GM15510 (cell line): ENCODE data around the gene ERVW-1.
"Not testable (repeated sequence)": the region's sequence is repeated elsewhere in the genome, so short reads cannot be mapped to it uniquely, and the experiment has no call there.

Experiments
- POLR2A ChIP-seq: IDR thresholded peaks from 3 replicates; pipeline ENCODE4 v1.6.1; 2011; ENCODE audit warnings: borderline replicate concordance; ENCODE audit not compliant: insufficient read length; ENCODE audit errors: extremely low read depth

Gene ERVW-1, protein sequence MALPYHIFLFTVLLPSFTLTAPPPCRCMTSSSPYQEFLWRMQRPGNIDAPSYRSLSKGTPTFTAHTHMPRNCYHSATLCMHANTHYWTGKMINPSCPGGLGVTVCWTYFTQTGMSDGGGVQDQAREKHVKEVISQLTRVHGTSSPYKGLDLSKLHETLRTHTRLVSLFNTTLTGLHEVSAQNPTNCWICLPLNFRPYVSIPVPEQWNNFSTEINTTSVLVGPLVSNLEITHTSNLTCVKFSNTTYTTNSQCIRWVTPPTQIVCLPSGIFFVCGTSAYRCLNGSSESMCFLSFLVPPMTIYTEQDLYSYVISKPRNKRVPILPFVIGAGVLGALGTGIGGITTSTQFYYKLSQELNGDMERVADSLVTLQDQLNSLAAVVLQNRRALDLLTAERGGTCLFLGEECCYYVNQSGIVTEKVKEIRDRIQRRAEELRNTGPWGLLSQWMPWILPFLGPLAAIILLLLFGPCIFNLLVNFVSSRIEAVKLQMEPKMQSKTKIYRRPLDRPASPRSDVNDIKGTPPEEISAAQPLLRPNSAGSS

DNA sequence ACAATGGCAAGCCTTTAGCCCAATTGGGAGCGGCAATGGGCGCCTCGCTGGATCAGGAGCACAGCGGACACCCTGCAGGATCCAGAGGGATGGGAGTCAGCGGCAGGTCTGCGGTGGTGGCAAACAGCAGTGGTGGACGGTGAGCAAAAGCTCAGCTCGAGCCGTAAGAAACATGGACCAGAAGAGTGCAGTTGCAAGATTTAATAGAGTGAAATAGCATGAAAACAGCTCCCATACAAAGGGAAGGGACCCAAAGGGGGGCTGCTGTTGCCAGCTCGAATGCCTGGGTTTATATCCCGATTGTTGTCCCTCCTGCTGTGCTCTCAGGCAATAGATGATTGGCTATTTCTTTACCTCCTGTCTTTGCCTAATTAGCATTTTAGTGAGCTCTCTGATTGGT, at the start of gene ERVW-1:
Gene ERVW-1 (minus strand): TSS at position 266 of the 400 bp plus-strand sequence. CDS start 7,565 bp downstream, outside the sequence.
- TF ChIP-seq POLR2A, result not testable (repeated sequence)

DNA sequence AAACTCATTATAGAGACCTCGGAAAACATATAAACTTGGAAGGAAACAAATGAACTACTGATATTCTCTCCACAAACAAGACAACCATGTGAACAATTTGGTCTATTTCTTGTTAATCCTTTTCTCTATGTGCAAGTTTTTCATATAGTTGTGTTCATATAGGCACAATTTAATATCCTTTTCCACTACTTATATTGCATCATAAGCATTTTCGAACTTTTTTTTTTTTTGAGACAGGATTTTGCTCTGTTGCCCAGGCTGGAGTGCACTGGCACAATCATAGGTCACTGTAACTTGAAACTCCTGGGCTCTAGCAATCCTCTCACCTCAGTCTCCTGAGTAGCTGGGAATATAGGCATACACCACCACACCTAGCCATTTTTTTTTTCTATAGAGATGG, 45.4 kb upstream of the ERVW-1 start:
- TF ChIP-seq POLR2A, result no peak

DNA sequence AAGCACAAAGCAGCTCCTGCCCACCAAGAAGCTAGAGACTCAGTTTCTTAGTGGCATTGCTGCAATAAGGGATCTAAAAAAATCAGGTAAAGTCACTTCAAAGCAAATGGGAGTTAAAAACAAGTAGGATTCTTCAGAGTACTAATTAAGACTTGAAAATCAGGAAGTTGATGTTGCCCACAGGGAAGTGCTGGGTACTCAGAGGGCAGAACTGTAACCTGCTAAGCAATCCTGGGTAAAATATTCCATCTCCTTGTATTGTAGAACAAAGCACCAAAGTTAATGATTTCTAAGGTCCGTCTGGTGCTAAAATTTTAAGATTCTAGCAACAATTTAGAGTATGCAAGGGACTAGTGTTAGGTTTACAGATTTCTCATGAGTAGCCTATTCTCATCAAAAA, 42.3 kb upstream of the ERVW-1 start:
- no peak for TF ChIP-seq POLR2A

DNA sequence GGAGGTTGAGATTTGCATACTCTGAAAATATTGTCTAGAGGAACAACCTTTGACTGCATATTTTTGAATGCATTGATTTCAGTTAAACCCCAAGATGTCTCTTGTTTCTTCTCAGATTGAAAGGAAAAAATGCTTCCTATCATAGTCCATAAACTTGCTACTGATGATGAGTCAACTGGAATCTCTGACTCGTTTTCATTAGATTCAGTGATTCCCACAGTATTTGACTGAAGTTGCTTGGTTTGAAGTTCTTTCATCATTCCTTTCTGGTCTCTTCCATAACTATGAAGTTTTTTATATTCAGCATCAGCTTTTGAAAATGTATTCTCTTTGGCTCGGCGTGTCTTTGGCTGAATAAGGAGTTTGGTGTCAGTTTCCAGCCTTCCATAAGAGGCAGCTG, 39.9 kb upstream of the ERVW-1 start:
- TF ChIP-seq POLR2A, result no peak

DNA sequence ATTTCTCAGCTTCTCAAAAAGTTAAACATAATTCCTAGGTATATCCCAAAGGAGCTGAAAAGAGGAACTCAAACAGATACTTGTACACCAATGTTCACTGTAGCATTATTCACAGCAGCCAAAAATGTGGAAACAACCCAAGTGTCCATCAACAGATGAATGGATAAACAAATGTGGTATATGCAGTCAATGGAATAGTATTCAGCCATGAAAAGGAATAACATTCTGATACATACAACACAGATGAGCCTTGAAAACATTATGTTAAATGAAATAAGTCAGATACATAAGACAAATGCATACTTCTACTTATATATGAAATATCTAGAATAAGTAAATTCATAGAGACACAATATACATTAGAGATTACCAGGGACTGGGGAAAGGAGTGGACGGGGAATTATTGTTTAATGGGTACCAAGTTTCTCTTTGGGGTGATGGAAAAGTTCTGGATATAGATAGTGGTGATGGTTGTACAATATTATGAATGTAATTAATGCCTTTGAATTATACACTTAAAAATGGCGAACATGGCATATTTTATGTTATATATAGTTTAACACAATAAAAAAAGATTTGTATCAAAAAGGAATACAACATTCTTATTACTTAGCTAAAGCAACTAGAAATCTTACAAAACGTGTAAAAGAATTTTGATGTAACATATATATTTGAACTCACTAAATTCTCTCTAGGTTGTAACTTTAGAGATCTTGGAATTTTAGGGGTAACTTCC, 35.6 kb upstream of the ERVW-1 start:
- TF ChIP-seq POLR2A, result no peak

DNA sequence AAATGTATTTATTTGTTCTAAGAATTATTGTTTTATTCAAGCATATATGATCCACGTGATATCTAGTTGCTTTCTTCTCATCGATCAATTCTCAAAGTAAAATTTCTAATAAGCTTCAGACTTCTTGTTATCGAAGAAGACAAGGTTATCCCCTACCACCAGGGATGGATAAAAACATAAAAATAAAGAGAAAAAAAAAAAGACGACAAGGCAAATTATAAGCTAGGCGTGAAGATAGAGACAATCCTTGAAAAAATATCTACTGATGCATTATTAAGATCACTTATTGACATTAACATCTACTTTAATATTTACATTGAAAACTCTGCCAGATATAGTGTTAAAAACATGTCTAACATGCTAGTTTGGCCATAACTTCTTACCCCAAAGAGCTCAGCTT, 31.2 kb upstream of the ERVW-1 start:
- no peak for TF ChIP-seq POLR2A

DNA sequence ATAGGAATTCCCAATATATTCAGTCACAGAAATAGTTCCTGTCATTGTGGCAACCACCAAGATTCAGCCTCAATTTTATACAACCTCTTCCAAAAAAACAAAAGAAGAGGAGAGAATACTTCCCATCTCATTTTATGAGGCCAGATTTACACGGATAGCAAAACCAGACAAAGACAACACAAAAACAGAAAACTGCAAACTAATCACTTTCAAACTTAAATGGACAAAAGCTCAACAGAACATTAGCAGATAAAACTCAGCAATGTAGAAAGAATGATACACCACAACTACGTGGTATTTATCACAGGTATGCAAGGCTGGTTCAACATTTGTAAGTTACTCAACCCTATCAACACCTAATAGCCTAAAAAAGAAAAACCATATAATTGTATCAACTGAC, 28.6 kb upstream of the ERVW-1 start:
- no peak for TF ChIP-seq POLR2A

DNA sequence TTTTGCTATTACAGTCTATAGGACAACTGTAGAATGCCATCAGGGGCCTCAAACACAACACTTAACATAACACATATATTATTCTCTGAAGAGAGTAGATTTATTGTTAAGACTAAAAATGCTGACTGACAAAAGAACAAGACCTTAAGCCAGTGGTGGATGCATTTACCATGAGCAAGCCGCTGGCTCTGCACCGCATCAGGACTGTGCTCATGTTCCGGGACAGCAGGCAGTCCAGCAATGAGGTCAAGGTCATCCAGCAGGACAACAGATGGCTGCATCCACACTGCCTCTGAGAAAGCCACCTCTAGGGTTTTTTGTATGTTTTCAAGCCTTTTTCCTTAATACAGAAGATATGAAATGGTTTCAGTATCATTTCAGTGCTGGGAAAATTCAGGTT, 26.8 kb upstream of the ERVW-1 start:
- TF ChIP-seq POLR2A, result no peak

DNA sequence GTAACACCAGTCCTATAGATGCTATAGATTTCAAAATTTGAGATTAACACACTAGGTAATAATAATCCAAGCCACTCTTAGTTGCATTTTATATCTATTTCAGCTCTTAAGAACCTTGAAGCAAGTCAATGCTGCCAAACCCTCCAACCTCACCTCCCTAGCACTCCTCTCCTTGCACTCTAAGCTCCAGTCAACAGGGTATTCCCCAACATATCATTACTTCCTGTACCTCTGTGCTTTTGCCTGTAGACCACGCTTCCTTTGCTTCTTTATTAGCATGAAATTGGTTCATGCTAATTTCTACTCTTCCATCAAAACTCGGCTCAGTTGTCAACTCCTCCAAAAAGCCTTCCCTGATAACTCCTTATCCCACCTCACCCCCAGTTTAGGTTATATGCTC, 26.0 kb upstream of the ERVW-1 start:
- no peak for TF ChIP-seq POLR2A

DNA sequence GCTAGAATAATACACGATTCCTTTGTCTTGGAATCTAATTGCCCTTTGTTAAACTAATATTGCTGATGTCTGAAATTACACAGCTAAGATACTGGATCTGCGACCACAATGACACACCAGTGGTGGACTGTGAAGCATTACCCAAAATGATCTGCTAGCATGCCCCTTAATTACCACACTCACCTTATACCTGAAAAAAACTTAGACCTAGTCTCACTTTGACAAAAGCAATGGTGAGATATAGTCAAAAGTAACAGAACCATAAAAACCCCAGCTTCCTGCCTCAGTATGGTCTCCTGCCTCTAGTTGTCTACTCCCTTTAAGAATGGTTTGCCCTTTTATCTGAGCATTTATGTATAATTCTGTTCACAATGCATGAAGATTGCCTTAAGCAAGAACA, 20.8 kb upstream of the ERVW-1 start:
- no peak for TF ChIP-seq POLR2A

DNA sequence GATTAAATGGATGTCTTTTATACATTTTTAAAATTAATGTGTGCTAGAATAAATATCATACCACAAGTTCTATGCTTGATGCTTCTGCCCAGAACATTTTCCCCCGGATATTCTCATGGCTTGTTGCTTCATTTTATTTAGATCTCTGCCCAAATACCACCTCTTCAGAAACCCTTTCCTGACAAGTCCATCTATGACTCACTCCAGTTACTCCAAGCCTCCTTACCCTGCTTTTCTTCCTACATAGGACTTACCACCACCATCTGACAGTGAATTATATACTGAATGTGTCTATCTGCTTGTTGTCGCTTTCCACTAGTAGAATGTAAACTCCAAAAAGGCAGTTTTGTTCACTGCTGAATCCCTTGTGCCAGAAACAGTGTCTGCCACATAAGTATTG, 19.1 kb upstream of the ERVW-1 start:
- no peak for TF ChIP-seq POLR2A

DNA sequence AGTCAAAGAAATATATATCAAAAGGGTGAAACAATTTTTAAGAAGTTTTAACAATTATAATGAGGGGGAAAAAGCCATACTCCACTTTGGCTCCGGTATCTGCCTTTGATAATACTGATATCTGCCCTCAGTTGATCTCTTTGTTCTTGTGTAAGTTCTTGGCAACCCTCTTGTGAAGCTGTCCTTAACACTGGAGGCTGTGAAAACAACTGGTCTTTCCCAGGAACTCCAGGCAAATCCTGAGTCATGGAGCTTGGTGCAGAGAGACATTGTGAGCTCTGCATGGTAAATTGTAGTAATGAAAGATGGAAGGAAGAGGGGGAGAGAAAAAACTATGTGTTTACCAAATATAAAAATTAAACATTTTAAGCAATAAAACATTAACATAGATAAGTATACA, 11.9 kb upstream of the ERVW-1 start:
- no peak for TF ChIP-seq POLR2A

DNA sequence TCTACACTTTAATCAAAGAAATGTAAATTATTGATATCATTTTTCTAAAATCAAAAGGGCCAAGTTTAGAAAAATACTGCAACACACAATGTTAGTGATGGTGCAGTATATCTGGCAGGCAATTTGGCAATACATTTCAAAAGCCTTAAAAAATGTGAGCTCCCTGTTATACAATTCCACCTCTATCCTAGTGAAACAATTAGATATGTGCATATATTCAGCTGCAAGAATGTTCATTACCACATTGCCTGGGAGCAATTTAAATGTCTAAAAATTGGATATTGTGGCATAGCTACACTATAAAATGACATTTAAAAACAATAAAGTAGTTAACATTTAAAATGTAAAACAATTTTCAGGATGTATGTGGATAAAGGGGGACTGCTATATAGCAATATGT, 10.1 kb upstream of the ERVW-1 start:
- TF ChIP-seq POLR2A, result no peak

DNA sequence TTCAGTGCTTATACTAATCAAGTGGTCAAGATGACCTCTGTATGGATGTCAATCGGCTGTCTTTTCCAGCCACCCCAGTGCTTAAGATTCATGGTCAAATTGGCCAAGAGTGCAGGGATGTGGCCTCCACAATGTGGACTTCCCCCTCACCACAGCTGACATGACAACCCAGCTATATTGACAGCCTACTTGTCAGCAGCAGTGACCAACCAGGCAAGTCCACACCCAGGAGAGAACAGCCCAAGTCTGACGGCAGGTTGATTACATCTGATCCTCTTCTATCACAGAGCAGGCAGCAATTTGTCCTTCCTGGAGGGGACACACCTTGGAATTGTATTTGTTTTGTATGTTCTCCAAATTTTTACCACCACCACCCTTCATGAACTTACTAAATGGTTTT, 8.2 kb upstream of the ERVW-1 start:
- no peak for TF ChIP-seq POLR2A

DNA sequence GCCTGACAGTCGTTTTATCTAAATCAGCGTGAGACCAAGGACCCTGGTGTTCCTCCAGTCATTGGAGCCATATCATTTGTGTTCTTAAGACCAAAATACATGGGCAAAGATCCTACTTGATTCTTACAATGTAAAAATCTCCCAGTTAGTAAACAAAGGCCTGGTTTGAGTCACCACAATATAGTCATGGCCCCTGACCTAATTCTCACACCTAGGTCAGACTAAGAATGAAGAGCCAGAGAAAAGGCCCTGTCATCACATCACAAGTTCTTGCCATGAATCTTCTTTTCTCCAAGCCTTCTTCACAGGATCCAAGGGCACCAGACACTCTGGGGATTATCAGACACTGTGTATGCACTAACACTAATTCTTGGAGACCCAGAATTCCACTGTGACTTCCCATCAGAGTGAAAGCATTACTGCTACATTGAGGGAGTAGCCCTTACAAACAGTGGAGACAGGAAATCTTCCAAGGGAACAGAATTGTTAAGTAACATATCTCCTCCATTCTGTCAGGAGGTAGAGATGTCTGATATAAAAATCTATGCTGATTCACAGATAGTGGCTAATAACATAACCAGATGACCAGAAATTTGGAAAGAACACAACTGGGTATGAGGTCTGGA, 7.6 kb upstream of the ERVW-1 start:
- no peak for TF ChIP-seq POLR2A
